HepG2 (cell line): ENCODE data around the gene PRR4. TPM values are rescaled to one million over a fixed set of nuclear protein-coding genes. Genes with fewer than 3 reads are reported as not detected.

ENCODE experiments used
- BCL6 ChIP-seq: IDR thresholded peaks from 2 replicates; pipeline ENCODE4 v1.6.1; 2016; ENCODE audit warnings: missing genetic modification reagents, missing compliant biosample characterization
- CC2D1A ChIP-seq: sonication (generic); formaldehyde crosslinking; IDR thresholded peaks from 2 replicates; pipeline ENCODE4 v1.8.1; 2023; ENCODE audit warnings: mild to moderate bottlenecking, missing genetic modification reagents
- CCDC6 ChIP-seq: sonication (generic); formaldehyde crosslinking; IDR thresholded peaks from 2 replicates; pipeline ENCODE4 v1.8.1; 2022; ENCODE audit warnings: mild to moderate bottlenecking, missing genetic modification reagents, moderate library complexity
- CREB1 ChIP-seq, 2 experiments: fragments of 450-650 bp in 1 of 2; IDR thresholded peaks; 2 replicates each; pipeline ENCODE4 v1.6.1; 2016 to 2017; ENCODE audit warnings: control low read depth in 1 of 2, mild to moderate bottlenecking in 1 of 2, missing compliant biosample characterization in 1 of 2, missing genetic modification characterization in 1 of 2
- EP300 ChIP-seq, 3 experiments: sonication (generic) in 1 of 3; formaldehyde crosslinking in 1 of 3; IDR thresholded peaks; 2 replicates each; pipeline versions ENCODE4 v1.5.1 to v1.6.1; 2011 to 2020; ENCODE audit warnings: low read depth in 2 of 3, low read length in 2 of 3, borderline replicate concordance in 1 of 3, improper control_type of control experiment in 1 of 3, mild to moderate bottlenecking in 1 of 3, missing genetic modification reagents in 1 of 3, moderate library complexity in 1 of 3
- NFE2L2 ChIP-seq: fragments of 150-350 bp; IDR thresholded peaks from 2 replicates; pipeline ENCODE4 v1.6.1; 2014; ENCODE audit warnings: low read length
- NKX3-1 ChIP-seq: sonication (generic); formaldehyde crosslinking; IDR thresholded peaks from 2 replicates; pipeline ENCODE4 v1.5.0; 2020; ENCODE audit warnings: missing genetic modification reagents
- TBX2 ChIP-seq: sonication (generic); formaldehyde crosslinking; IDR thresholded peaks from 2 replicates; pipeline ENCODE4 v1.5.0; 2020; ENCODE audit warnings: missing genetic modification reagents, mild to moderate bottlenecking, borderline replicate concordance
- polyA plus RNA-seq, 8 experiments: library from polyadenylated mRNA; depleted of rRNA in 3 of 8; stranded (reverse) in 7 of 8; unstranded in 1 of 8; fragments of >200 nt; fragmentation: Illumina TruSeq in 4 of 8; extraction: Trizol in 4 of 8; gene quantifications; 2 replicates each; pipeline versions ENCODE4 v1.2.1 to v1.2.3, GENCODE V29; 2011 to 2016; ENCODE audit warnings: low read depth in 4 of 8, missing spikeins in 1 of 8, mixed read lengths in 1 of 8; ENCODE audit not compliant: insufficient read depth in 1 of 8
- total RNA-seq, 5 experiments: library from RNA; depleted of rRNA; stranded (reverse); fragments of >200 nt; fragmentation: Illumina TruSeq; extraction: Trizol; gene quantifications; 2 replicates each; pipeline ENCODE4 v1.2.3, GENCODE V29; 2016; ENCODE audit warnings: low read depth in 1 of 5
- TF ChIP-seq, protein P1 (sequence below): sonication (generic); formaldehyde crosslinking; conservative IDR thresholded peaks from 2 replicates; pipeline ENCODE4 v1.4.0; 2020; ENCODE audit warnings: mild to moderate bottlenecking, missing genetic modification reagents, moderate library complexity
- TF ChIP-seq, protein P2 (sequence below): IDR thresholded peaks from 2 replicates; pipeline ENCODE4 v1.4.0; 2020; ENCODE audit warnings: mild to moderate bottlenecking, missing genetic modification reagents
- TF ChIP-seq, protein P3 (sequence below), 2 experiments: fragments of 450-650 bp in 1 of 2; sonication (generic) in 1 of 2; formaldehyde crosslinking in 1 of 2; IDR thresholded peaks; 2 replicates each; pipeline versions ENCODE4 v1.6.1 to v1.8.0; 2016 to 2022; ENCODE audit warnings: antibody characterized with exemption in 1 of 2, mild to moderate bottlenecking in 1 of 2, missing genetic modification reagents in 1 of 2

PRR4 gene
- total and polyA plus RNA-seq, 2 of the 13 experiments (the other 11 are each of a cell fraction or from before 2014, with no cell fraction given): 2.3 to 5.4 TPM

DNA sequence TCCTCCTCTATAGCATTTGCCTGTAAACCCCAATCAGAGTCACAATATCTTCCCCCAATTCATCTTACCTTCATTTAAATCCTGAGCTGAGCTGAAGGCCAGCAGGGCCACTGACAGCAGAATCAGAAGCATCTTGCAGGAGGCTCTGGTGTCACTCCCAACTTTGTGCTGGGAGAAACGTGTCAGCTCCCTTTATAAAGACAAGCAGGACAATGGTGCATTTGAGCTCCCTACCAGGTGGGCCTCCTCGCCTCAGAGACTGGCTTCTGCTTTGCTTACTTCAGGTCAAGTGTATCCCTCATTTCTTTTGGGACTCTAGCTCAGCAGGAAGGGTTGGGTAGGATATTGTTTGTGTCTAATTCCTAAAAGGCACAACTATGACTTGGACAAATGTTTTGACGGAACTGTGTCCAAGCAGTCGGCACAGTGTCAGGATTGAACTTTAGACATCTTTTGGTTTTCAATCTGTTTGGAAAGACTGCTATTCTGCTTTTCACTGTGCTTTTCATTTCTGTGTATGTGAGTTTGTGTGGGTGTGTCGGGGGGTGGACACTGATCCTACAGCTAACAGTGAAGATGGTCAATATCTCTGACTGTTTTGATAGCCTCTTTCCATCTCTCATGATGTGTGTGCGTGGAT lies 34.9 kb upstream of the PRR4 start, which contains the start of gene PRH1 (continued):
- TF ChIP-seq, protein P1, sequence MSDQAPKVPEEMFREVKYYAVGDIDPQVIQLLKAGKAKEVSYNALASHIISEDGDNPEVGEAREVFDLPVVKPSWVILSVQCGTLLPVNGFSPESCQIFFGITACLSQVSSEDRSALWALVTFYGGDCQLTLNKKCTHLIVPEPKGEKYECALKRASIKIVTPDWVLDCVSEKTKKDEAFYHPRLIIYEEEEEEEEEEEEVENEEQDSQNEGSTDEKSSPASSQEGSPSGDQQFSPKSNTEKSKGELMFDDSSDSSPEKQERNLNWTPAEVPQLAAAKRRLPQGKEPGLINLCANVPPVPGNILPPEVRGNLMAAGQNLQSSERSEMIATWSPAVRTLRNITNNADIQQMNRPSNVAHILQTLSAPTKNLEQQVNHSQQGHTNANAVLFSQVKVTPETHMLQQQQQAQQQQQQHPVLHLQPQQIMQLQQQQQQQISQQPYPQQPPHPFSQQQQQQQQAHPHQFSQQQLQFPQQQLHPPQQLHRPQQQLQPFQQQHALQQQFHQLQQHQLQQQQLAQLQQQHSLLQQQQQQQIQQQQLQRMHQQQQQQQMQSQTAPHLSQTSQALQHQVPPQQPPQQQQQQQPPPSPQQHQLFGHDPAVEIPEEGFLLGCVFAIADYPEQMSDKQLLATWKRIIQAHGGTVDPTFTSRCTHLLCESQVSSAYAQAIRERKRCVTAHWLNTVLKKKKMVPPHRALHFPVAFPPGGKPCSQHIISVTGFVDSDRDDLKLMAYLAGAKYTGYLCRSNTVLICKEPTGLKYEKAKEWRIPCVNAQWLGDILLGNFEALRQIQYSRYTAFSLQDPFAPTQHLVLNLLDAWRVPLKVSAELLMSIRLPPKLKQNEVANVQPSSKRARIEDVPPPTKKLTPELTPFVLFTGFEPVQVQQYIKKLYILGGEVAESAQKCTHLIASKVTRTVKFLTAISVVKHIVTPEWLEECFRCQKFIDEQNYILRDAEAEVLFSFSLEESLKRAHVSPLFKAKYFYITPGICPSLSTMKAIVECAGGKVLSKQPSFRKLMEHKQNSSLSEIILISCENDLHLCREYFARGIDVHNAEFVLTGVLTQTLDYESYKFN: peak; percentile 49; the same call in 1 of the 2 replicates
- no peak for TF ChIP-seq EP300 (IDR thresholded peaks at IDR 0.05; ENCODE audit: low read depth in 2 of 2, low read length in 2 of 2)
- no peak for TF ChIP-seq EP300 (CRISPR knock-in tag; IDR thresholded peaks at IDR 0.05; ENCODE audit: borderline replicate concordance)
- TF ChIP-seq, protein P2, sequence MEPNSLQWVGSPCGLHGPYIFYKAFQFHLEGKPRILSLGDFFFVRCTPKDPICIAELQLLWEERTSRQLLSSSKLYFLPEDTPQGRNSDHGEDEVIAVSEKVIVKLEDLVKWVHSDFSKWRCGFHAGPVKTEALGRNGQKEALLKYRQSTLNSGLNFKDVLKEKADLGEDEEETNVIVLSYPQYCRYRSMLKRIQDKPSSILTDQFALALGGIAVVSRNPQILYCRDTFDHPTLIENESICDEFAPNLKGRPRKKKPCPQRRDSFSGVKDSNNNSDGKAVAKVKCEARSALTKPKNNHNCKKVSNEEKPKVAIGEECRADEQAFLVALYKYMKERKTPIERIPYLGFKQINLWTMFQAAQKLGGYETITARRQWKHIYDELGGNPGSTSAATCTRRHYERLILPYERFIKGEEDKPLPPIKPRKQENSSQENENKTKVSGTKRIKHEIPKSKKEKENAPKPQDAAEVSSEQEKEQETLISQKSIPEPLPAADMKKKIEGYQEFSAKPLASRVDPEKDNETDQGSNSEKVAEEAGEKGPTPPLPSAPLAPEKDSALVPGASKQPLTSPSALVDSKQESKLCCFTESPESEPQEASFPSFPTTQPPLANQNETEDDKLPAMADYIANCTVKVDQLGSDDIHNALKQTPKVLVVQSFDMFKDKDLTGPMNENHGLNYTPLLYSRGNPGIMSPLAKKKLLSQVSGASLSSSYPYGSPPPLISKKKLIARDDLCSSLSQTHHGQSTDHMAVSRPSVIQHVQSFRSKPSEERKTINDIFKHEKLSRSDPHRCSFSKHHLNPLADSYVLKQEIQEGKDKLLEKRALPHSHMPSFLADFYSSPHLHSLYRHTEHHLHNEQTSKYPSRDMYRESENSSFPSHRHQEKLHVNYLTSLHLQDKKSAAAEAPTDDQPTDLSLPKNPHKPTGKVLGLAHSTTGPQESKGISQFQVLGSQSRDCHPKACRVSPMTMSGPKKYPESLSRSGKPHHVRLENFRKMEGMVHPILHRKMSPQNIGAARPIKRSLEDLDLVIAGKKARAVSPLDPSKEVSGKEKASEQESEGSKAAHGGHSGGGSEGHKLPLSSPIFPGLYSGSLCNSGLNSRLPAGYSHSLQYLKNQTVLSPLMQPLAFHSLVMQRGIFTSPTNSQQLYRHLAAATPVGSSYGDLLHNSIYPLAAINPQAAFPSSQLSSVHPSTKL: peak; percentile 41; the same call in 1 of the 2 replicates
- no peak for TF ChIP-seq CCDC6 (CRISPR knock-in tag)
- TF ChIP-seq TBX2 (CRISPR knock-in tag): 0 out of 2 replicates have a peak, but pooled peaks have one; percentile 16
- peak; percentile 86 for TF ChIP-seq BCL6 (CRISPR knock-in tag)
- TF ChIP-seq NFE2L2: no peak
- TF ChIP-seq, protein P3, sequence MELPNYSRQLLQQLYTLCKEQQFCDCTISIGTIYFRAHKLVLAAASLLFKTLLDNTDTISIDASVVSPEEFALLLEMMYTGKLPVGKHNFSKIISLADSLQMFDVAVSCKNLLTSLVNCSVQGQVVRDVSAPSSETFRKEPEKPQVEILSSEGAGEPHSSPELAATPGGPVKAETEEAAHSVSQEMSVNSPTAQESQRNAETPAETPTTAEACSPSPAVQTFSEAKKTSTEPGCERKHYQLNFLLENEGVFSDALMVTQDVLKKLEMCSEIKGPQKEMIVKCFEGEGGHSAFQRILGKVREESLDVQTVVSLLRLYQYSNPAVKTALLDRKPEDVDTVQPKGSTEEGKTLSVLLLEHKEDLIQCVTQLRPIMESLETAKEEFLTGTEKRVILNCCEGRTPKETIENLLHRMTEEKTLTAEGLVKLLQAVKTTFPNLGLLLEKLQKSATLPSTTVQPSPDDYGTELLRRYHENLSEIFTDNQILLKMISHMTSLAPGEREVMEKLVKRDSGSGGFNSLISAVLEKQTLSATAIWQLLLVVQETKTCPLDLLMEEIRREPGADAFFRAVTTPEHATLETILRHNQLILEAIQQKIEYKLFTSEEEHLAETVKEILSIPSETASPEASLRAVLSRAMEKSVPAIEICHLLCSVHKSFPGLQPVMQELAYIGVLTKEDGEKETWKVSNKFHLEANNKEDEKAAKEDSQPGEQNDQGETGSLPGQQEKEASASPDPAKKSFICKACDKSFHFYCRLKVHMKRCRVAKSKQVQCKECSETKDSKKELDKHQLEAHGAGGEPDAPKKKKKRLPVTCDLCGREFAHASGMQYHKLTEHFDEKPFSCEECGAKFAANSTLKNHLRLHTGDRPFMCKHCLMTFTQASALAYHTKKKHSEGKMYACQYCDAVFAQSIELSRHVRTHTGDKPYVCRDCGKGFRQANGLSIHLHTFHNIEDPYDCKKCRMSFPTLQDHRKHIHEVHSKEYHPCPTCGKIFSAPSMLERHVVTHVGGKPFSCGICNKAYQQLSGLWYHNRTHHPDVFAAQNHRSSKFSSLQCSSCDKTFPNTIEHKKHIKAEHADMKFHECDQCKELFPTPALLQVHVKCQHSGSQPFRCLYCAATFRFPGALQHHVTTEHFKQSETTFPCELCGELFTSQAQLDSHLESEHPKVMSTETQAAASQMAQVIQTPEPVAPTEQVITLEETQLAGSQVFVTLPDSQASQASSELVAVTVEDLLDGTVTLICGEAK (IDR thresholded peaks at IDR 0.05): no peak
- TF ChIP-seq, protein P3 (CRISPR knock-in tag; IDR thresholded peaks at IDR 0.05): no peak
- no peak for TF ChIP-seq CREB1 (IDR thresholded peaks at IDR 0.05)
- no peak for TF ChIP-seq CREB1 (CRISPR knock-in tag; IDR thresholded peaks at IDR 0.05)
- TF ChIP-seq NKX3-1: no peak
- TF ChIP-seq CC2D1A (CRISPR knock-in tag): no peak
